ENCODE measurements around the gene PRKAR1B.

The PRKAR1B gene

GRCh38 chr7:633381-634018 is 93.6 kb downstream of the PRKAR1B start:
- no peaks in the 10 kb centered on the region for H3K36me3 ChIP-seq
- no peak overlapping the region for H3K4me3 ChIP-seq (ENCODE audit: low read depth in 1 of 2, low read length in 1 of 2)
- no peaks in the 10 kb centered on the region for H3K9me3 ChIP-seq
- H3K27ac ChIP-seq: no peak overlapping the region
- H3K27me3 ChIP-seq: no peaks in the 10 kb centered on the region
- TF ChIP-seq, protein P1, sequence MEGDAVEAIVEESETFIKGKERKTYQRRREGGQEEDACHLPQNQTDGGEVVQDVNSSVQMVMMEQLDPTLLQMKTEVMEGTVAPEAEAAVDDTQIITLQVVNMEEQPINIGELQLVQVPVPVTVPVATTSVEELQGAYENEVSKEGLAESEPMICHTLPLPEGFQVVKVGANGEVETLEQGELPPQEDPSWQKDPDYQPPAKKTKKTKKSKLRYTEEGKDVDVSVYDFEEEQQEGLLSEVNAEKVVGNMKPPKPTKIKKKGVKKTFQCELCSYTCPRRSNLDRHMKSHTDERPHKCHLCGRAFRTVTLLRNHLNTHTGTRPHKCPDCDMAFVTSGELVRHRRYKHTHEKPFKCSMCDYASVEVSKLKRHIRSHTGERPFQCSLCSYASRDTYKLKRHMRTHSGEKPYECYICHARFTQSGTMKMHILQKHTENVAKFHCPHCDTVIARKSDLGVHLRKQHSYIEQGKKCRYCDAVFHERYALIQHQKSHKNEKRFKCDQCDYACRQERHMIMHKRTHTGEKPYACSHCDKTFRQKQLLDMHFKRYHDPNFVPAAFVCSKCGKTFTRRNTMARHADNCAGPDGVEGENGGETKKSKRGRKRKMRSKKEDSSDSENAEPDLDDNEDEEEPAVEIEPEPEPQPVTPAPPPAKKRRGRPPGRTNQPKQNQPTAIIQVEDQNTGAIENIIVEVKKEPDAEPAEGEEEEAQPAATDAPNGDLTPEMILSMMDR (IDR thresholded peaks at IDR 0.05): no peak
- no peaks in the 10 kb centered on the region for H3K4me1 ChIP-seq (ENCODE audit: control insufficient read depth in 1 of 2, insufficient read depth in 1 of 2, low read depth in 1 of 2, low read length in 1 of 2)

GRCh38 chr7:632831-633210 is 94.3 kb downstream of the PRKAR1B start:
- Histone ChIP-seq H3K4me3 (ENCODE audit: low read depth in 1 of 2, low read length in 1 of 2) (no peak overlapping the region), H3K36me3 (no peaks in the 10 kb centered on the region), H3K27me3 (no peaks in the 10 kb centered on the region), H3K27ac (no peak overlapping the region), H3K4me1 (ENCODE audit: control insufficient read depth in 1 of 2, insufficient read depth in 1 of 2, low read depth in 1 of 2, low read length in 1 of 2) (no peaks in the 10 kb centered on the region), H3K9me3 (no peaks in the 10 kb centered on the region)
- TF ChIP-seq, protein P1 (IDR thresholded peaks at IDR 0.05): no peak

- no peaks in the 10 kb centered on the region for H3K36me3 ChIP-seq
These were observed 94.9 kb downstream of the PRKAR1B start for GRCh38 chr7:631964-632830.

GRCh38 chr7:631291-631711 is 95.8 kb downstream of the PRKAR1B start:
- TF ChIP-seq, protein P1 (IDR thresholded peaks at IDR 0.05): no peak
- no peaks in the 10 kb centered on the region for H3K27me3 ChIP-seq

More at GRCh38 chr7:631964-632830, 94.9 kb downstream of the PRKAR1B start:
- Histone ChIP-seq H3K9me3 (no peaks in the 10 kb centered on the region), H3K27ac (no peak overlapping the region), H3K4me3 (ENCODE audit: low read depth in 1 of 2, low read length in 1 of 2) (no peak overlapping the region), H3K27me3 (no peaks in the 10 kb centered on the region), H3K4me1 (ENCODE audit: control insufficient read depth in 1 of 2, insufficient read depth in 1 of 2, low read depth in 1 of 2, low read length in 1 of 2) (no peaks in the 10 kb centered on the region)
- TF ChIP-seq, protein P1 (IDR thresholded peaks at IDR 0.05): no peak

GRCh38 chr7:630539-630938 is 96.5 kb downstream of the PRKAR1B start:
- Histone ChIP-seq H3K27me3 (no peaks in the 10 kb centered on the region), H3K4me3 (ENCODE audit: low read depth in 1 of 2, low read length in 1 of 2) (no peak overlapping the region), H3K36me3 (no peaks in the 10 kb centered on the region), H3K9me3 (no peaks in the 10 kb centered on the region), H3K4me1 (ENCODE audit: control insufficient read depth in 1 of 2, insufficient read depth in 1 of 2, low read depth in 1 of 2, low read length in 1 of 2) (no peaks in the 10 kb centered on the region), H3K27ac (no peak overlapping the region)
- TF ChIP-seq, protein P1 (IDR thresholded peaks at IDR 0.05): no peak

More at GRCh38 chr7:631291-631711, 95.8 kb downstream of the PRKAR1B start:
- Histone ChIP-seq H3K36me3 (no peaks in the 10 kb centered on the region), H3K27ac (no peak overlapping the region), H3K9me3 (no peaks in the 10 kb centered on the region), H3K4me1 (ENCODE audit: control insufficient read depth in 1 of 2, insufficient read depth in 1 of 2, low read depth in 1 of 2, low read length in 1 of 2) (no peaks in the 10 kb centered on the region), H3K4me3 (ENCODE audit: low read depth in 1 of 2, low read length in 1 of 2) (no peak overlapping the region)

All from neutrophil (primary cell).